Muscle of arm (tissue), 12 donors: ENCODE results near the gene ADGRD2. TPM values are rescaled to one million over a fixed set of nuclear protein-coding genes. Genes with fewer than 3 reads are reported as not detected.

Experiments
- DNase-seq: peaks from one replicate; pipeline ENCODE4 v3.0.0-alpha.2; 2013
- polyA plus RNA-seq, 12 donors: library from polyadenylated mRNA; unstranded; fragments of 120-200 nt; gene quantifications; one replicate each; pipeline ENCODE4 v1.2.1, GENCODE V29; 2013; ENCODE audit not compliant: insufficient read length in 12 of 12

Gene ADGRD2
- polyA plus RNA-seq, 12 donors = 0.14 to 0.47 (median 0.23) TPM; not detected in 8

- DNase-seq = no peak
Measured at GRCh38 chr9:124457079-124457886, 7.0 kb downstream of the ADGRD2 start.

- no peak for DNase-seq
Measured at GRCh38 chr9:124457887-124458431, 7.7 kb downstream of the ADGRD2 start.

- DNase-seq = no peak
Measured at GRCh38 chr9:124458441-124458840, 8.2 kb downstream of the ADGRD2 start.

- DNase-seq = no peak
Measured at GRCh38 chr9:124462739-124463138, 12.5 kb downstream of the ADGRD2 start.

GRCh38 chr9:124465736-124466135, 15.5 kb downstream of the ADGRD2 start:
- DNase-seq = no peak

GRCh38 chr9:124467410-124468060, 17.3 kb downstream of the ADGRD2 start:
- no peak for DNase-seq

- DNase-seq = no peak
Measured at GRCh38 chr9:124468061-124468740, 17.9 kb downstream of the ADGRD2 start.

GRCh38 chr9:124469011-124469832, 19.0 kb downstream of the ADGRD2 start:
- DNase-seq = no peak

GRCh38 chr9:124470306-124470705, 20.1 kb downstream of the ADGRD2 start:
- no peak for DNase-seq

GRCh38 chr9:124470726-124471125, 20.5 kb downstream of the ADGRD2 start:
- DNase-seq = no peak

GRCh38 chr9:124471761-124472160, 21.5 kb downstream of the ADGRD2 start:
- no peak for DNase-seq

GRCh38 chr9:124472770-124473169, 22.5 kb downstream of the ADGRD2 start:
- DNase-seq = no peak

- no peak for DNase-seq
Measured at GRCh38 chr9:124473310-124473709, 23.1 kb downstream of the ADGRD2 start.

- DNase-seq = no peak
Measured at GRCh38 chr9:124474151-124474550, 23.9 kb downstream of the ADGRD2 start.

- no peak for DNase-seq
Measured at GRCh38 chr9:124475158-124475867, 25.1 kb downstream of the ADGRD2 start.

GRCh38 chr9:124475868-124476690, 25.8 kb downstream of the ADGRD2 start:
- no peak for DNase-seq

- no peak for DNase-seq
Measured at GRCh38 chr9:124477211-124477647, 27.0 kb downstream of the ADGRD2 start.

GRCh38 chr9:124477648-124478285, 27.5 kb downstream of the ADGRD2 start:
- no peak for DNase-seq

- DNase-seq = no peak
Measured at GRCh38 chr9:124478354-124478753, 28.1 kb downstream of the ADGRD2 start.
